Measurements from ENCODE around the gene NEDD4L.

Gene NEDD4L

DNA sequence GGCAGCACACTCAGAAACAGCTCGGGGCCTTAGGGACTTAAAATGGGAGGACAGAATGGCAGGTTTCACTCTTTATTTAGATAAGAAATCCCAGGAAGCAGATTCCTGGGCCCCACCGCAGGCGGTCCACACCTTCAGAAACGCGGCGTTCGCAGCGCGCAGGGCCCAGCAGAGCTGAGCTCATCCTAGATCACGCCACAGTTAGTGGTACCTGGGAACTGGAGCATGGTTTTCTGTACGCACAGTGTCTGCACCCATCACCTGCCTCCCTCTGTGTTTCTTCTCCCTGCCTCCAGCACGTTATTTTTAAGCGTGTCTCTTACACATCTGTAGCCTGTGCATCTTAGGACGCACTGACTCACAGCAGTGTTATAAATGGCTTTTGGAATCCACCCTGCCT is 342.8 kb downstream of the NEDD4L start:
- no peak for ATAC-seq

DNA sequence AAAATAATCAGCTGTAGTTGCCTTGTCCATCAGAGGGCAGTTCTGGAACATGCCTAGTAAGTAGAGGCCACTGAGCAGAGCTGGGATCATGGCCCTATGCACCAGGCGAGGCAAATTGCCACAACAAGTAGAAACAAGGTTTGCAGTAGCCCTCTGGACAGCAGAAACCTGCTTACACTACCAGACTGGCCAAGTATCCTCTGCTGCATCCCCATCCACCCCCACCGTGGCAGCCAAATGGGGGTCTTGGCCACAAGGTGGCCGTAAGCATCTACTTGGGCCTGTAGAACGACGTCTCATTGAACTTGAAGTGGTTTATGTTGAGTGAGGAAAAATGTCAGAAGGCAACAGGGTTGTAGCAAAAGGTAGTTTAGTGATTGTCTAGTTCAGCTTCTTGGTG is 343.7 kb downstream of the NEDD4L start:
- ATAC-seq: no peak

DNA sequence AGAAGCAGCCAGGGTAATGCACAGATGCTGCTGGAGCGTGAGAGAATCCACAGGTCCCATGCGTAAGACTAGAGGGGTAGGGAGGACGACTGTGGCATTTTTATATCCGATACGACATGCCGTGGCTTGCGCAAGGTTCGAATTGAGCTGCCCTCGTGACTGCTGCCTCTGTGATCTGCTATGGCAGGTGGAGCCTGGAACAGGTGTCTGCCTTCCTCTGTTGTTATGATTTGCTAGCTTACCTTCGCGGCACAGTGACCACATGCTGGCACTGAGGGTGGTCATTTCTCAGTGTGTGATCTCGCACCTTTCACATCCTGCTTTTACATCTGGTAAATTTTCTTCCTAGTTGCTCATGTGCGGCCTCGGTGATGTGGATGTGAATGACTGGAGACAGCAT is 344.7 kb downstream of the NEDD4L start:
- no peak for ATAC-seq

DNA sequence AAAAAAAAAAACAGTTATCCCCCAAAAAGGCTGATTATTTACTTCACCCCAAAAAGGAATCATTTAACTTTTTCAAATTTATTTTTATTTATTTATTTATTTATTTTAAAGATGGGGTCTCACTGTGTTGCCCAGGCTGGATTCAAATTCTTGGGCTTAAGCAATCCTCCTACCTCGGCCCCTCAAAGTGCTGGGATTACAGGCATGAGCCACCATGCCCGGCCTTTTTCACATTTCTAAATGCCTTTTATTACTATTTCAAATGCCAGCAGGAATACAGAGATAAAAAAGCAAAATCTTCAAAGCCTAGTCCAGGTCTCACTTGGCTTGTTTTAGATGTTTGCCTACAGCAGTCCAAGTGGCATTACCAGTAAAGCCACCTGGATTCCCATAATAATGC is 345.7 kb downstream of the NEDD4L start:
- no peak for ATAC-seq

DNA sequence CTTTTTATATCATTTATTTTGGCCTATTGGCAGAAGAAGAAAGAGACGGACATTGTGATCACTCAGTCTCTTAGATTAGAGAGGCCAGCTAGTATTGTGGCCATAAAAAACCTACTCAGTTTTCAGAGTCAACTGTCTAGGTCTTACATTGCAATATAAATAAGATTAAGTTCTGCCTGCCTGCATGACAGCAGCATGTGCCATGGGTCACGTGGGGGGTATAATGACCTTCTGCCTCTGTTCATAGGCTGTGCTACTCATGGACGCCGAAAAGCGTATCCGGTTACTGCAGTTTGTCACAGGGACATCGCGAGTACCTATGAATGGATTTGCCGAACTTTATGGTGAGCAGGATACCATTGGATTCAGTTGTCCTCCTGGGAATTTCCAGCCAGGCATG is 346.4 kb downstream of the NEDD4L start:
- no peak for ATAC-seq

DNA sequence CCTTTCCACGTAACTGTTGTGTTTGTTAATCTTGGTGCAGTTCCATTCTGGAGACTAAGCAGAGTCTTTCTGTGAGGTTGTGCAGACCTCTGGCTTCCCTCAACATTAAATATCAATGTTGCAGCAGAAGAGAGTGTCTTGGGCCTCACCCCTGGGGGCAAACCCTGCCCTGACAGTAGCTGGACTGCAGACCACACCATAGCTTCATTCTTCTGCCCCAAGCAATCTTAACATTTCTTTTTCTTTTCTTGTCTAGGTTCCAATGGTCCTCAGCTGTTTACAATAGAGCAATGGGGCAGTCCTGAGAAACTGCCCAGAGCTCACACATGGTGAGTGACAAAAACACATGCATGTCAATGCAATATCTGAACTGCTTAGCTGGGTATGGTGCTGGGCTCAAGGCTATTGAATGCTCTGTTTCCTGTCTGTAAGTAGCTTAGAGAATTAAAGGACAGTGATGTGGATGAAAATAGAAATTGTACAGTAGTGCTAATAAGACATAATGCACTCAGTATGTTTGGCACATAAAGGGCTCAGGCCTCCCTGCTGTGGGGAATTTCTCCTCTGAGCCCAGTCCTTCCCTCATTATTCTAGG is 347.3 kb downstream of the NEDD4L start:
- no peak for ATAC-seq

DNA sequence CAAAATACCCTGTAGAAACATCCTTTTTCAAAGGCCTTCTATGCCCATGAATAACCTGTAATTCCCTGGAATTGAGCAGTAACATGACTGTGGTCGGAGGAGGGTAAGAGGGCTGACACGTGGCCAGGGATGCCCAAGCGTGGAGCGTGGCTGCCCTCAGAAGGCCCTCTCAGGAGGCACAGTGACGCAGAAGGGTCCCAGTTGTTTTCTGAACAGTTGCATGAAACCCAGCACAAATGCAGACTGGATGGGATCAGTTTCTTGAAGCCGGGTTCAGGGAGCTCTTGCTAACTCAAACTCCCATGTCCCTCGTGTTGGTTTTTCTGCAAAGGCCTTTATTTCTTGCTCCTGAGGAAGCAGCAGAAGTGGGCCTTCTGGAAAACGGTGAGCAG is 347.9 kb downstream of the NEDD4L start:
- no peak for ATAC-seq

DNA sequence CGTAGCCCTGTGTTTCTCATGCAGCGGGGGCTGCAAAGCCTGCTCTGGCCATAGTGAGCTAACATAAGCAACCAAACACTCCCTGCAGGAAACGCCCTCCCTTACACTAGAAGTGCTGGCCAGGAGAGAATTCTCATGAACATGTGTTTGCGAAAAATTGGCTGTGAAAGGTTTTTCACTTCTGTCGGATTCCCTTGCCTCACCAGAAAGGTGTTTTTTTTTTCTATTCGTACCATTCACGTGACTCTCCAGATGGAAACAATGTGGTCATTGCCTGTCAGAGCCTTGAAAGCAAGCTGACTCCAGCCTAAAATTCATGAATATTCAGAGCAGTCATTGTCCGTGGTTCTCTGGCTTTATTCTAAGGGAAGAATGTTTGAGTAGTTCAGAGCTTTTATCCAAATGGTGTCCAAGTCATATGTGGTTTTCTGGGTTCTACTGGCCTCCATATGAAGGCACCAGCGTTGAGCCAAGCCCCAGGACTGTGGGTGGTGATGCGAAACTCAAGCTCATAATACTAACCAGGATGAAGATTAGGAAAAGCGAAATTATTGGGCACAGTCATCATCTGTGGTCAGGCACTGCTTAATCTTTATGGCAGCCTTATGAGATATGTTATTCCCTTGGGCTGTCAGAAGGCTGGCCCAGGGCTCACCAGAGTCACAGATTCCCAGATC is 348.4 kb downstream of the NEDD4L start:
- ATAC-seq: no peak

DNA sequence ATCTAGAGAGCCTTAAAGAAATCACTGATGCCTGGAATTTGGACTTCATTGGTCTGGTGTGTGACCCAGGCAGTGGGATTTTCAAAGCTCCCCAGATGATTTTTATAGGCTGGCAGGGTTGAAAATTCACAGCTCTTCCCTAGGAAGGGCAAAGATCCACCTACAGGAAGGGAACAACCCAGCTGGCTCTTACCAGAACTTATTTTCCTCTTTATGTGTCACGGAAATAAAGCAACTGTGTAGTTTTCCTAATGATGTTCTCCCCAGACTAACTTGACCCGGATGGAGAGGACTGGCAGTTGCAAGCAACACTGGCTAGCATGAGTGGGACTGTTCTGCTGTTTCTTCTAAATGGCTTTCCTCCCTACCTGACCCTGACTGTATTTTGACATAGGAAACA is 349.3 kb downstream of the NEDD4L start:
- no peak for ATAC-seq

DNA sequence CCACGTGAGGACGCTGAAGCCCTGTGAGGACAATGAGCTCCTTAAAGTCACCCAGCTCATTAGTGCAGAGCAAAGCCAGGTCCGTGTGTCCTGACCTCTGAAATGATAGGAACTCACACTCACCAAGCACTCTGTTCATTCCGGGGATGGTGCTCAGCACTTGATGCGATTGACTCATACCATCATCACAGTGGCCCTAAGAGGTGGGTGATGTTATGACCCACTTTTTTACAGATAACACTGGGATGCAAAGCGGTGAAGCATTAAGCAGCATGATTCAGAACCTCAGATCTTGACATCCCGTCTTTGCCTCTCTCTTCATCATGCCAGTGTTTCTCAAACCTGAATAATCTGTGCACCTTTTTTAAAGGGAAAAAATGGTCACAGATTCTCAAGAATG is 350.0 kb downstream of the NEDD4L start:
- no peak for ATAC-seq

DNA sequence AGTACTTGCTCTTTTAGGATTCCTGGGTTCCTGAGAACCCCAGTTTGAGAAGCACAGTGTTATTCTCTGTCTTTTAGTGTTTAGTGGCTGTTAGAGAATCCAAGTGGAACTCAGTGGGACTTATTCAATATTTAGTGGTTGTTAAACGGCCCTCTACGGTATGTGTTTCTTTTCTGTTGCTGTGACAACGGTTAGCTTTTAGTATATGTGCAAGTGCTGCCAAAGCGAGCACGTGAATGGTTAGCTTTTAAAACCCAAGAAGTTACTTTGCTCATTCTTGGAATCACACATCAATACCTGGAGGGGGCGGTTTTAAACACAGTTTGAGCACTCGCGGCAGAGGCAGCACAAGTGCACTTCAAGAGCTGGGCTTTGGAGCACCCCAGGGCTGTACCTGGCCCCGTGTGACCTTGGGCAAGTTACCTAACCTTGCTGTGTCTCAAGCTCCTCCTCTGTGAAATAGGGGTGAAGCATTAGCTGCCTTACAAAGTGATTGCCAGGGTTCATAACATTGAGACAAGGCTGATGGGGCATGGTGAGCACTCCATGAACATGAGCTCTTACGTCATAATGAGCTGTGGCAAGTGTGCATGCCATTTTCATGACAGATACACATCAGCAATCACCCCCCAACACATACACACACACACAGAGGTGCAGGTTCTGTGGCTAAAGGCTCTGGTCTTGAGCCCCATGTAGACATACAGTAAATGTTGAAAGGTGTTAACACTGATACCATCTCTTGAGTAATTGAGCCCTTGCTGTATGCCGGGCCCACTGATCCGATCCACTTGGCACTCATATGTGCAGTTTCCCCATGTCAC is 350.8 kb downstream of the NEDD4L start:
- ATAC-seq: no peak

DNA sequence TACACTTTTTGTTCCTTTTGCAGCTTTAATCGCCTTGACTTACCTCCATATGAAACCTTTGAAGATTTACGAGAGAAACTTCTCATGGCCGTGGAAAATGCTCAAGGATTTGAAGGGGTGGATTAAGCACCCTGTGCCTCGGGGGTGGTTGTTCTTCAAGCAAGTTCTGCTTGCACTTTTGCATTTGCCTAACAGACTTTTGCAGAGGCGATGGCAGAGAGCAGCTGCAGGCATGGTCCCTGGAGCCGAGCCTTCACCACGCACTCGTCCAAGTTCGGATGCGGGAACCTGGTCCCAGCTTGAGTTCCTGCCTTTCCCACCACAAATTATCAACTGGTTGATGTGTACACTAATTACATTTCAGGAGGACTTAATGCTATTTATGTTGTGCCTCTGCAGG is 352.1 kb downstream of the NEDD4L start:
- no peak for ATAC-seq

DNA sequence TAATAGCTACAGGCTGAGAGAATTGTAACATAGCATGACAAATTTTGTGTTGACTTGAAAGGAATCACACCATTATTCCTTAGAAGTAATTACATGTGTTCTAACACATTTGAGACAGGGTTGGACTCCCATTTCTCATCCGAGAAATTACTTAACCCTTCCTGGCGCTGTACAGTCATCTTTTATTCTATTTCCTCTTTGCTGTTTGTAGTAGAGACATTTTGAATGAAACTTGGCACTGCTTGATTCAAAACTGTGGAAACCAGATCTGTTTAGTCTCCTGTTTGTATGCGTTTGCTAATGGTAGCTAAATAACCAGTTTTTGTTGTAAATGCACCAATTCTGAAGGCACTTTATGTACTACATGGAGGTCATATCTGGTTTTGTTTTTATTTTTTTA is 352.9 kb downstream of the NEDD4L start:
- ATAC-seq: no peak

DNA sequence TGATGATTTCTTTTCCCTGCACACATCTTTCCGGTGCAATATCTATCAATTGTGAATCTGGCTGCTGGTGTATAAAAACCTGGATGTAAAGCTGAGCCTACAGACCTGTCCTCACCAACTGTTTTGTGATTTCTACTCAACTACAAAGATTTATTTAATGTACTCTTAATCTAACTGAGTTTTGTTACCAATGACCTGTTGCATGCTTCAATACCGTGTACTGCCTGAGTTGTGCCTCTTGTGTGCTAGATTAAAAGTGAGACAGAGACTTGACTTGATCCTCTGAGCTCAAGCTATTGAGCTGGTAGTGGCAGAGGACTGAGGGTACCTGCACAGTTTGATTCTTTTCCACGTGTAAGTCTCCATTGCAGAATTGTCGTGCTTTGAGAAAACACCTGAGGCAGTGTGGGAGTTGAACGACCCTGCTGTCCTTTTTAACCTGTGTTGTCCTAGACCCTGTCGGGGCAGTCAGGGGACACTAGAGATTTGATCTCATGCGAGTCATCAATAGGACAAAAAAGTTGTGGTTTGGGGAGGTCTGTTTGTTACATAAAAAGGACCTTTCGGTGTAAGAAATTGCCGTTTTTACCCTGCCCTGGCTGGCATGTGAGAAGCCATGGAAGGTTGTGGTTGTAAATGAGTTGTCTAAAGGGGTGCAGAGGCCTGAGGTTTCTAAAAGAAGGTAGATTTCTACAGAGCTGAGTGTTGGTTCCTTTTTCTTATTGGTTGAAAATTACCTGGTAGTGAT is 353.5 kb downstream of the NEDD4L start:
- ATAC-seq: no peak

DNA sequence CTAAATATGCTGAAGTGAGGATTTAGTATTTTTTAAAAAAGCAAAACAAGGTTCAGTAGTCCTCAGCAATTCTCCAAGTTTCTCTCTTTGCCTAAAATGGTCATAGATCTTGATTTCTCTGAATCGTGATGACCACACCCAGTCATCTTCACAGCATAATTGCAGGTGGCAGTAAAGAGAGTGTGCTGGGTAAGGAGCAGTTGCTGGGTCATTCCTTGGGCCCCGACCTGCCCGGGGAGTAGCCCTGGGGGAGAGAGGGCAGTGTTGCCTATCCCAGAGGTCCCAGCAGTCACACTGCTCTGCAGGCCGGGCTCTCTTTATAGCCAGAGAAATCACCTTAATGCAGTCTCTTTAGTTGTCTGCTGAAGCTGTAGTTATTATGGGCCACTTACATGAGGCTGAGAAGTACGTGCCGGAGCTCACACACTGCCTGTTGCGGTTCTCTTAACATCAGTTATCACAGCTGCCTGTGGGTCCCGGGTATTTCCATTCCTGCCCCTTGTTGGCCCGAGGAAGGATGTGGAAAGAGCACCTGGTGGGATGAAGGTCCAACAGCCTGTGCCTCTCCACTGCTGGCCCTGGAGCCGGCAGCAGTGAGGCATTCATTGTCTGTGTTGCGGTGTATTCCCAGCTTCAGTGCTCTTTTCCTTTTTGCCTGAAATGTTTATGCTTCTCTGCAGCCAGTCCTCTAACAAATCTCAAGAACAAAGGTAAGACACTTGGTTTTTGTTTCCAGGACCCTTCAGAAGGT is 354.8 kb downstream of the NEDD4L start:
- no peak for ATAC-seq

DNA sequence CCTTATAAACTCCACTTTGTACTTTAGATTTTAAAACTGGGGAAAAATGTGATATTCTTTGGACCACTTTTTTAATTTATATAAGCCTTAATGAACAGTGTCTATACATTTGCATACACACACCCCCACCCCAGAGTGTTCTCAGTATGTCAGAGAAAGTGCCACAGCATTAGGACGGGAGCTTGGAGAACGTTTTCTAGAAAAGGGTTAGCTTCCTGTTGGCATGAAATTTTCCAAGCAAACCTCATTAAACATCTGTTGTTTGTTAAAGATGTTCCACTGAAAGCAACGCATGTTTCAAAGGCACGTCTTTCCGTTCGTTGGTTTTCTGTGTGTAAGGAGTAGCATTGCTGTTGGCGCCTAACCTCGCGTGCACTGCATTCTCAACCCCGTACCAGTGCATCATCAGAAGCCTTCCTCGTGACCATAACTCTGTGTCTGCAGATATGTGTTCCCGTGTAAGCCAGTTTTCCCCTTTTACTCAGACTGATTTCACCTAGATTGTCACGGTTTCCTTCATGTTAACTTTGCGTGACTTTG is 356.4 kb downstream of the NEDD4L start:
- ATAC-seq: peak; percentile 52 to 68

DNA sequence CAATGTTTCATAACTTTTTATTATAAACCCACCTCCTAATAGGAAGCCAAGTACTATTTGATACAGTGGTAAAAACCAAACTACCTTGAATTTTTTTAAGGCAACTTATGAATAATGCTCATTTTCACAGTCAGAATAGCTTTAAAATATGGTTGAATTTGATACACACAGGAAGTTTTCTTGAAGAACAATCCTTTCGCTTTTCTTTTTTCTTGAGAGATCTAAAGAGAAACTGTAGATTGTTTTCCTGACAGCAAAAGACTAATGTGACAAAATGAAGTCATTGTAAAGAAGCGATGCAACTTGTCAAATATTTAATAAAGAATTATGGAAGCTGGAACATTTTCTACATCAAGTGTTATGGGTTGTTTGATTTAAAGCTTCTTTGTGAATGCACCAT is 357.2 kb downstream of the NEDD4L start:
- no peak for ATAC-seq

DNA sequence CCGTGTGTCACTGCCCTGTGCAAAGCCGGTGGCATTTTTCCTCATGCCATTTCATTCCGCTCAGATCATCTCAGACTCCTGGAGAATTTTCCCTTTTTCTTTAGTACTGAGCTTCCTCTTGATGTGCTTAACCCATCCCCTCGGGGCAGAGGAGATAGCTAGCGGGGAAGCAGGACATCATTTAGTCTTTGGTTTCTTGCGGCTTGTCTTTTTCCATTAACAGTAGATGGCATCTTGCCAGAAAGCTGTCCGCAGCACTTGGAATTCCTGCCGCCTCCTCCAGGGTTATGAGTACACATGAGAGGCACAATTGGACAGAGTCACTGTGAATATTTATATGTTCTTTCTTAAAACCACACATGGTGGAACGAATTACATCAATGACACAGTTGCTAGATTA is 358.2 kb downstream of the NEDD4L start:
- no peak for ATAC-seq

DNA sequence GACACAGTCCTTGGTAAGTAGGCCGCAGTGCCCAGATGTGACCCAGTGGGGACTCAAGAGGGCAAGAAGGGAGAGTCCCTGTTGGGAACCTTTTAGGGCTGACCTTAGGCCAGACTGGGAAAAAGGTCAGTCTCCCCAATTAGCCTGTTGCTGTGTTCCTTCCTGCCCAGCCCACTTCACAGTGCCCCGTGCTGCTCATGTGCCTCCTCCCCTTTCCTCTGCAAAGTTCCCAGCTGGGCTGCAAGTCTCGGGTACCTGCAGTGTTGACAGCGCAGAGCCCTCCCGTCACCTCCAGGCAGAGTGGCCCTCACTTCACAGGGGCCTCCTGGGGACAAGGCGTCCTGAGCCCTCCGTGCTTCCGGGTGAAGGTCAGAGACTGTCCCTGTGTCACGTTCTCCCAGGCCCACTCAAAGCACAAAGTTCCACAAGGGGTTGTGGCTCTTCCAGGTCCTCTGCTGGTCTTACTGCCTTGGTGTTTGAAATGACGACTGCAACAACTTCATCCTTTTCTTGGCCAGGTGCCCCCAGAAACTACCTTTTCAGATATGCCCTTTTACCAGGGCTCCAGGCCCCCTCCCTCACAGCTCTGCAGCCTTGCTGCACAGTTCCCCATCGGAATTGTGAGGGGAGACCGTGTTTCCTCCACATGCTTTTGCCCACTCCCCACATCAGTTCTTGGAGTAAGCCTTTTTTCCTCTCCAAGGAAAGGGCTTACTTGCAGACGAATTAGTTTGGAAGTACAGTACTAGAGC is 359.1 kb downstream of the NEDD4L start:
- no peak for ATAC-seq

DNA sequence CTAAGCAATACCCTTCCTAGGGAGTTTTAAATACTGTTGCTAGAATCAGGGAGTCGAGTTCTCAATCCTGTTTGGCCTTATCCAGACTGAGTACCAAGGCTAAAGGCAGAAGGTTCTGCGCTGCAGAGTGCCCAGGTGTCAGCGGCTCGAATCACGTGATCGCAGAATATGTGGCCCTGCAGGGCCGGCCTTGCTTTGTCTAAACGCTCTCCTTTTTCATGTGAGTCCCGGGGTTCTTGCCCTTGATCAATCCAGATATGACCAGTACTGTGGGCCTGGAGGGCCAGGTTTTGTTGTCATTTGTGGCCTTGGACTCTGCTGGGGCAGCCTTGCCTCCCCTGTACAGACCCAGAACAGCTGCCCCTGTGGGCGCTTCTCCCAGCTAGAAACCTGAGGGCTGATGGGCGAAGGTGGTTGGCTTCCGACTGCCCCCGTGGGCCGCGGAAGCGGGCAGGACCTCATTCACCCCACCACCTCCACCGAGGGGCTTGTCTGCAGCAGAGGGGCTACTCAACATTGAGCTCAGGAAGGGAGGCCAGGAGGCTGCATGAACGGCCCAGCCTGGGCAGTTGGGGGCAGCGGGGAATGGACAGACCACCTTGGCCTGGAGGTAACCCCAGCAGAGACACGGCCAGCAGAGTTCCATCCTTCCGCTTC is 359.9 kb downstream of the NEDD4L start:
- no peak for ATAC-seq

Measured in activated CD4-positive, CD25-positive, alpha-beta regulatory T cell treated with anti-CD3 and anti-CD28 coated beads, Interleukin-2, amount 50 U/mL, for 24 hours (primary cell).